ENCODE results near the gene OLFM1. TPM values are rescaled to one million over a fixed set of nuclear protein-coding genes. Genes with fewer than 3 reads are reported as not detected.
A peak's percentile ranks its signal among the peaks of the same experiment; 100 is the strongest.

OLFM1 gene
- total RNA-seq, 2 donors from 2014 or later: 13.9 to 25.5 TPM

GRCh38 chr9:135073741-135074305 lies 13.6 kb upstream of the OLFM1 start:
- intact Hi-C loops (cut with DNase I): loop anchor here in 1 of 2 donors (10.0 kb wide), 1 partner anchor 369 kb away; no protein-coding TSS in a partner anchor
- ATAC-seq (no peak), DNase-seq (no peak)

- ATAC-seq: no peak
- intact Hi-C loops (cut with DNase I): loop anchor here in 1 of 2 donors (10.0 kb wide), 1 partner anchor 370 kb away; no protein-coding TSS in a partner anchor
- DNase-seq: no peak
These were observed 12.9 kb upstream of the OLFM1 start for GRCh38 chr9:135074354-135075233.

- intact Hi-C loops (cut with DNase I): loop anchor here in 1 of 2 donors (10.0 kb wide), 1 partner anchor 371 kb away; no protein-coding TSS in a partner anchor
- DNase-seq (peak; percentile 74), ATAC-seq (peak; percentile 87 to 92)
These were observed 12.0 kb upstream of the OLFM1 start for GRCh38 chr9:135075234-135076142.

GRCh38 chr9:135076143-135076875 lies 11.2 kb upstream of the OLFM1 start:
- DNase-seq: no peak
- ATAC-seq: no peak
- intact Hi-C loops (cut with DNase I): loop anchor here in 1 of 2 donors (10.0 kb wide), 1 partner anchor 372 kb away; no protein-coding TSS in a partner anchor

- ATAC-seq (no peak), DNase-seq (no peak)
- intact Hi-C loops (cut with DNase I): loop anchor here in 1 of 2 donors (10.0 kb wide), 1 partner anchor 372 kb away; no protein-coding TSS in a partner anchor
These were observed 10.5 kb upstream of the OLFM1 start for GRCh38 chr9:135076876-135077430.

- intact Hi-C loops (cut with DNase I): loop anchor here in 1 of 2 donors (10.0 kb wide), 1 partner anchor 373 kb away; no protein-coding TSS in a partner anchor
- DNase-seq: no peak
- peak in 1 of 2 donors; percentile 19 for ATAC-seq
These were observed 9.8 kb upstream of the OLFM1 start for GRCh38 chr9:135077497-135078200.

- intact Hi-C loops (cut with DNase I): loop anchor here in 1 of 2 donors (10.0 kb wide), 1 partner anchor 374 kb away; no protein-coding TSS in a partner anchor
- no peak for DNase-seq
These were observed 9.1 kb upstream of the OLFM1 start for GRCh38 chr9:135078361-135078821.

GRCh38 chr9:135079018-135079417 lies 8.4 kb upstream of the OLFM1 start:
- DNase-seq (no peak), ATAC-seq (no peak)
- intact Hi-C loops (cut with DNase I): loop anchor here in 1 of 2 donors (10.0 kb wide), 1 partner anchor 374 kb away; no protein-coding TSS in a partner anchor

More at GRCh38 chr9:135078361-135078821, 9.1 kb upstream of the OLFM1 start:
- no peak for ATAC-seq

- no peak for ATAC-seq
- DNase-seq: no peak
- intact Hi-C loops (cut with DNase I): loop anchor here in 1 of 2 donors (10.0 kb wide), 2 partner anchors 305 to 375 kb away; no protein-coding TSS in a partner anchor
These were observed 7.8 kb upstream of the OLFM1 start for GRCh38 chr9:135079676-135080075.

GRCh38 chr9:135080286-135081263 lies 6.9 kb upstream of the OLFM1 start:
- ATAC-seq (no peak), DNase-seq (no peak)
- intact Hi-C loops (cut with DNase I): loop anchor here in 1 of 2 donors (10.0 kb wide), 1 partner anchor 306 kb away; no protein-coding TSS in a partner anchor

GRCh38 chr9:135081264-135081660 lies 6.2 kb upstream of the OLFM1 start:
- DNase-seq (no peak), ATAC-seq (no peak)
- intact Hi-C loops (cut with DNase I): loop anchor here in 1 of 2 donors (10.0 kb wide), 1 partner anchor 306 kb away; no protein-coding TSS in a partner anchor

GRCh38 chr9:135081731-135082130 lies 5.7 kb upstream of the OLFM1 start:
- ATAC-seq: no peak
- intact Hi-C loops (cut with DNase I): loop anchor here in 1 of 2 donors (10.0 kb wide), 1 partner anchor 307 kb away; no protein-coding TSS in a partner anchor
- no peak for DNase-seq

GRCh38 chr9:135082536-135082935 lies 4.9 kb upstream of the OLFM1 start:
- DNase-seq (no peak), ATAC-seq (no peak)
- intact Hi-C loops (cut with DNase I): loop anchor here in 1 of 2 donors (10.0 kb wide), 1 partner anchor 308 kb away; no protein-coding TSS in a partner anchor

- DNase-seq (no peak), ATAC-seq (no peak)
- intact Hi-C loops (cut with DNase I): loop anchor here in 1 of 2 donors (10.0 kb wide), 1 partner anchor 309 kb away; no protein-coding TSS in a partner anchor
These were observed 4.1 kb upstream of the OLFM1 start for GRCh38 chr9:135083241-135083810.

- no peak for ATAC-seq
- no peak for DNase-seq
- intact Hi-C loops (cut with DNase I): loop anchor here in 1 of 2 donors (10.0 kb wide), 1 partner anchor 309 kb away; no protein-coding TSS in a partner anchor
These were observed 3.6 kb upstream of the OLFM1 start for GRCh38 chr9:135083831-135084230.
